Parathyroid adenoma (tissue), 2 donors: ENCODE results near the gene TCF19.
"Not testable (repeated sequence)": the region's sequence is repeated elsewhere in the genome, so short reads cannot be mapped to it uniquely, and the experiment has no call there.

Experiments used
- H2AFZ ChIP-seq: fragments of 300-600 bp; sonication (generic); one replicate; pipeline ENCODE4 v1.7.0; 2017; ENCODE audit warnings: antibody characterized with exemption, mild to moderate bottlenecking
- H3K27ac ChIP-seq: fragments of 300-600 bp; sonication (generic); one replicate; pipeline ENCODE4 v1.7.0; 2017
- H3K27me3 ChIP-seq: fragments of 300-600 bp; sonication (generic); one replicate; pipeline ENCODE4 v1.7.0; 2017; ENCODE audit warnings: low read length; ENCODE audit not compliant: control insufficient read depth, insufficient read depth
- H3K36me3 ChIP-seq: fragments of 300-600 bp; sonication (generic); one replicate; pipeline ENCODE4 v1.7.0; 2017; ENCODE audit warnings: low read length; ENCODE audit not compliant: control insufficient read depth, insufficient read depth
- H3K4me1 ChIP-seq: fragments of 300-600 bp; sonication (generic); one replicate; pipeline ENCODE4 v1.7.0; 2017; ENCODE audit warnings: control low read depth
- H3K4me2 ChIP-seq: fragments of 300-600 bp; sonication (generic); one replicate; pipeline ENCODE4 v1.7.0; 2017; ENCODE audit warnings: low read length
- H3K4me3 ChIP-seq: fragments of 300-600 bp; sonication (generic); one replicate; pipeline ENCODE4 v1.7.0; 2017; ENCODE audit warnings: low read depth, low read length
- H3K79me2 ChIP-seq: fragments of 300-600 bp; sonication (generic); one replicate; pipeline ENCODE4 v1.7.0; 2017; ENCODE audit warnings: control low read depth
- H3K9ac ChIP-seq: fragments of 300-600 bp; sonication (generic); one replicate; pipeline ENCODE4 v1.7.0; 2017; ENCODE audit warnings: mild to moderate bottlenecking
- H3K9me3 ChIP-seq: fragments of 300-600 bp; sonication (generic); one replicate; pipeline ENCODE4 v1.7.0; 2017; ENCODE audit warnings: low read length; ENCODE audit not compliant: control insufficient read depth
- CTCF ChIP-seq: fragments of 300-600 bp; sonication (generic); IDR thresholded peaks from one replicate; pipeline ENCODE4 v1.7.0; 2017; ENCODE audit warnings: antibody characterized with exemption, mild to moderate bottlenecking
- donor health status: primary hyperparathyroidism.

The TCF19 gene

GRCh38 chr6:31158863-31159855, 770 bp downstream of the TCF19 start:
- Histone ChIP-seq H3K27ac (peak overlapping the region; percentile 36), H2AFZ (peak overlapping the region; percentile 94), H3K4me1 (peaks cover 7% of the 10 kb centered on the region), H3K27me3 (no peaks in the 10 kb centered on the region), H3K36me3 (no peaks in the 10 kb centered on the region), H3K4me3 (peak overlapping the region; percentile 73), H3K4me2 (peak overlapping the region; percentile 81), H3K79me2 (no peaks in the 10 kb centered on the region), H3K9ac (no peak overlapping the region), H3K9me3 (no peaks in the 10 kb centered on the region)
- TF ChIP-seq CTCF, result no peak

GRCh38 chr6:31161216-31162126, 3.1 kb downstream of the TCF19 start:
- Histone ChIP-seq H3K27ac (no peak overlapping the region), H3K9me3 (no peaks in the 10 kb centered on the region), H3K4me1 (peaks cover 7% of the 10 kb centered on the region), H3K9ac (no peak overlapping the region), H3K27me3 (no peaks in the 10 kb centered on the region), H3K4me2 (no peak overlapping the region), H2AFZ (no peak overlapping the region), H3K36me3 (no peaks in the 10 kb centered on the region), H3K4me3 (no peak overlapping the region), H3K79me2 (no peaks in the 10 kb centered on the region)
- TF ChIP-seq CTCF, result no peak

- no peak overlapping the region for H3K4me2 ChIP-seq
- H3K36me3 ChIP-seq, result no peaks in the 10 kb centered on the region
- TF ChIP-seq CTCF, result no peak
- H3K4me3 ChIP-seq, result no peak overlapping the region
- peaks cover 4% of the 10 kb centered on the region for H3K4me1 ChIP-seq
- no peak overlapping the region for H2AFZ ChIP-seq
- H3K79me2 ChIP-seq, result no peaks in the 10 kb centered on the region
- H3K9me3 ChIP-seq, result no peaks in the 10 kb centered on the region
- H3K9ac ChIP-seq, result no peak overlapping the region
- H3K27me3 ChIP-seq, result no peaks in the 10 kb centered on the region
- H3K27ac ChIP-seq, result no peak overlapping the region
Observed at GRCh38 chr6:31162463-31163165, 4.2 kb downstream of the TCF19 start.

- Histone ChIP-seq H3K27ac (no peak overlapping the region), H3K4me1 (peaks cover 4% of the 10 kb centered on the region), H3K4me2 (no peak overlapping the region), H3K9ac (no peak overlapping the region), H3K9me3 (no peaks in the 10 kb centered on the region), H2AFZ (no peak overlapping the region), H3K27me3 (no peaks in the 10 kb centered on the region), H3K36me3 (no peaks in the 10 kb centered on the region), H3K79me2 (no peaks in the 10 kb centered on the region), H3K4me3 (no peak overlapping the region)
- no peak for TF ChIP-seq CTCF
Observed at GRCh38 chr6:31163922-31164321, 5.5 kb downstream of the TCF19 start.

GRCh38 chr6:31164475-31165063, 6.2 kb downstream of the TCF19 start:
- not testable (repeated sequence) for H3K4me2 ChIP-seq, H3K4me3 ChIP-seq, H3K36me3 ChIP-seq, H2AFZ ChIP-seq, H3K79me2 ChIP-seq, H3K27me3 ChIP-seq, H3K27ac ChIP-seq, H3K4me1 ChIP-seq, H3K9me3 ChIP-seq, H3K9ac ChIP-seq

- H3K79me2 ChIP-seq, H3K4me3 ChIP-seq, H3K9ac ChIP-seq, H3K4me1 ChIP-seq, H3K27me3 ChIP-seq, H2AFZ ChIP-seq, H3K36me3 ChIP-seq, H3K27ac ChIP-seq, H3K9me3 ChIP-seq, H3K4me2 ChIP-seq: not testable (repeated sequence)
Observed at GRCh38 chr6:31165064-31165832, 6.9 kb downstream of the TCF19 start.
